PC-9 (cell line): Measurements from ENCODE around the gene HEPHL1. TPM values are rescaled to one million over a fixed set of nuclear protein-coding genes. Genes with fewer than 3 reads are reported as not detected.

Source experiments
- total RNA-seq: library from RNA; stranded (reverse); gene quantifications from 2 replicates; pipeline ENCODE4 v1.2.3, GENCODE V29; 2021

HEPHL1 gene
- total RNA-seq, 1 experiment from 2014 or later: not detected

Other genes with a start within 250 kb of the HEPHL1 start
- 26.9 and 37.4 TPM in 2 replicates for gene MED17, start 237.1 kb upstream of the HEPHL1 start, total RNA-seq
- gene VSTM5, start 170.7 kb upstream of the HEPHL1 start, total RNA-seq: 0.81 and 1.2 TPM in 2 replicates
- 10.5 and 12.6 TPM in 2 replicates for gene PANX1, start 107.5 kb downstream of the HEPHL1 start, total RNA-seq